HG03135 (cell line): ENCODE results near the gene SLC12A3.

Experiments
- ATAC-seq: cut with Tn5 transposase; IDR thresholded peaks from one replicate; pipeline ENCODE4 v1.9.1; 2021; ENCODE audit warnings: mild to moderate bottlenecking, moderate library complexity; ENCODE audit not compliant: unreplicated experiment

SLC12A3 gene

DNA sequence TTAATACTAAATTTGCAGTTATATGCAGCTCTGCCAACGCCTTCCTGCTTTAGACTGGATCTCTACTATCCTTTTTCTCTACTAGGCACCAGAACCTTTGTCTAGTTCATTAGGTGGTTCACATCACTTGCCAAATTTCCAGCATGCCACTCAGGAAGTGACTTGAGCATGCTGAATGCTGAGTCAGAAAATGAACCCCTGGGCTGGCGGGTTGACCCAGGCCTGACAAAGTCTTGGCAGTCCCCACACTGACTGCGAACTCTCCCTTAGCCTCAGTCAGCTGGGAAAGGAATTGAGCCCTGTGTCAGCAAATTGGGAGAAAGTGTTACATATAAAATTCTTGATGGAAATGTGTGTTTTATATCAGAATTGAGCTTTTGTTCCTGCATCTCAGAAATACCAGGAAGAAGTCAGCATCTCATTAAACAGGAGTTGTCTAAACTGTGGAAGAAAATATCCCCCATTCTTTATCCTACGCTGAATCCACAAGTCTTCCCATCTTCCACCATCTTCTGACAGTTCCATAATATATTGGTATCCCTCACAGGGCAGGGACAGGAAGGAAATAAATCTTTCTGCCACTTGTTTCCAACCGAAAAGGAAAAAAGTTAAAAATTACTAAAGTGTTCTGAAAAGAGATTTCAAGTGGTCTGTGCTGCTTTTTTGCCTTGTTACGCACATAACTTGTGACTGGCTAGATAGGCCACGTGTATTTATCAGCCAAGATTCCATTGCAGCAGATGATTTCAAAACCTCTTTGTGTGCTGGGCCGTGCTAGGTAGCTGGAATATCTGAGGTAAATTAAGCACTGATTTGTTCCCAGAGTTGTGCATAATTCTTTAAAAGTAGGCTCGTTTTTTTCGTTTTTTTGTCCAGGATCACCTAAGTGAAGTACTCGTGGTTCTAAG, 16.7 kb upstream of the SLC12A3 start:
- no peak for ATAC-seq

DNA sequence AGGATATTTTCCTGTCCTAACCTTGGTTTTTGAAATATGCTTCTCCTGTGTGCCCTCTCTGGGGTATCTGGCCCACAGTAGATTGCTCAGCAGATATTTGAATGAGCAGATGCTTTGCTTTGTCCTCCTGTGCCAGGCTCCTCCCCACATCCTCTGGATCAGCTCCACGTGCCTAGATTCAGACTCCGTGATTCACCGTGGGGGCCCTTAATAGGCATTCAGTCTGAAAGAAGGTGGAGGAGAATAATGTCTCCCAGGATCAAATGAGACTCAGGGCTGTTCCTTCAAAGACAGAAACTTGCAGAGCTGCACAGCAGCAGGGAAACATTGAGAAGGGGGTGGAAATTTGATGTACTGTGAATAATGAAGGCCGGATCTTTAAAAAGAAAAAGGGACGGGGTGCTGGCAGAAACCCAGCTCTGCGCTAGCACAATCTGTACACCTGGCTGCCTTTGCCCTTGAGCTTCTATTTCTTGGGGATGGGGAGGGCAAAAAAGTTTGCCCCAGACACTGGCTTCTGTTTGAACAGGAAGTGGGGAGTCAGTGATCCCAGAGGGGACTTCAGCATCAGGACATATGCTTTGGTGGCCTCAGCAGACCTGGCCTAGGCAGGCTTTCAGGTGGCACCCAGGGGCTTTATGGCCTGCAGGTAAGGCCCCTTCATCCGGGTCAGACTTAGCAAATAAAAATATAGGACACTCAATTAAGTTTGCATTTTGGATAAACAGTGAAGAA, 15.9 kb upstream of the SLC12A3 start:
- ATAC-seq: no peak

GRCh38 chr16:56849690-56850680, 15.0 kb upstream of the SLC12A3 start:
- no peak for ATAC-seq

DNA sequence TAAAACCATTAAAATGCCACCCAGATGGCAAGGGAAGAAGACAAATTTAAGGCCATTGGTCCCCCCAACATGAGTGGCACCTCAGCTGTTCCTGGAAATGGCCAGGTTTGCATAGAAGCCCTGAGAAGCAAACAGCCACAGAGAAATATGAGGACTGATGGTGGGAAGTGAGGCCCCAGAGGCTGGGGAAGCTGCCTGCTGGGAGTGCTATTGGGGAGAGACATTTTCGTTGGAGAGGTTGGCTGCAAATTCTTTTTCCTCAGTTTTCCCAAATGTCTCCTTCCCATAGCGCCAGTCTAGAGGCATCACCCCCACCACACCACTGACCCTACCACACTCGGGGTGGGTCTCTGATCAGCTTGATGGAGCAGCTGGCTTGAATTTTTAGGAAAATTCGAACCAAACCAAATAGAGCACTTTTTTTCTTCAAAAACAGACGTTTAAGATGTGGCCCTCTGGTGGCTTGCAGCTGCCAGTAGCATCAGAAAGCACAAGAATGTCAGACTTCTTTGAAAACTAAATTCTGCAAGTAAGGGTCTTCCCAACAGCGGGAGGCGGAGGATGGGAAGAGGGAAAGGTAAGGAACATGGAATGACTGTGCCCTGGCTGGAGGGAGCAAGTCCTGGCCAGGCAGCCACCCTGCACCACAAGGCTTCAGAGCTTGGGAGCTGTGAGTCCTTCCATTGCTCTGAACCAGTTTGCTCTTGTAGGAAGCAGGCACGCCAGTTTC, 13.2 kb upstream of the SLC12A3 start:
- no peak for ATAC-seq

DNA sequence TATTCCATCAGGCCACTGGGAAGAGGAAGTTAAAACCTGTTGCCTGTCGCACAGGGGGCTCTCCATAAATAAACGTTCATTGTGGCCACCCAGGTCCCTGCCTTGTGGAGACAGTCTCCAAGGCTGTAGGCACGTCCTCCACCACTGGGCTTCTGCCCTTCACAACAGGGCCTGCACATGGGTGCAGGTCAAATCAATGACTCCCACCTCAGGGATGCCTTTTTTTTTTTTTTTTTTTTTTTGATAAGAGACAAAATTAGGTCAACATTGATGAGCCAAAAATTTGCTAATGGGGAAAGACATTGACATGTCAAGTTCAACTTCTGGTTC, 12.6 kb upstream of the SLC12A3 start:
- ATAC-seq: no peak

DNA sequence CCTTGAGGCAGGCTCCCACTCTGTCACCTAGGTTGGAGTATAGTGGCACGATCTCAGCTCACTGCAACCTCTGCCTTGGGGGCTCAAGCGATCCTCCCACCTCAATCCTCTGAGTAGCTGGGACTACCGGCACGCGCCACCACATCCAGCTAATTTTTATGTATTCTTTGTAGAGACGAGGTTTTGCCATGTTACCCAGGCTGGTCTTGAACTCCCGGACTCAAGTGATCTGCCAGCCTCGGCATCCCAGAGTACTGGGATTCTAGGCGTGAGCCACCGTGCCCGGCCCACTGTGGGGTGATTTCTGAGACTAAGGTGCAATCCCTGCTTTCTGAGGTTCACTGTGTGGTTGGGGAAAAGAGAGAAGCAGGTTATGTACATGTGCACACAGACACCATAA, 12.0 kb upstream of the SLC12A3 start:
- no peak for ATAC-seq

- no peak for ATAC-seq
These were observed 9.8 kb upstream of the SLC12A3 start for GRCh38 chr16:56855201-56855600.

DNA sequence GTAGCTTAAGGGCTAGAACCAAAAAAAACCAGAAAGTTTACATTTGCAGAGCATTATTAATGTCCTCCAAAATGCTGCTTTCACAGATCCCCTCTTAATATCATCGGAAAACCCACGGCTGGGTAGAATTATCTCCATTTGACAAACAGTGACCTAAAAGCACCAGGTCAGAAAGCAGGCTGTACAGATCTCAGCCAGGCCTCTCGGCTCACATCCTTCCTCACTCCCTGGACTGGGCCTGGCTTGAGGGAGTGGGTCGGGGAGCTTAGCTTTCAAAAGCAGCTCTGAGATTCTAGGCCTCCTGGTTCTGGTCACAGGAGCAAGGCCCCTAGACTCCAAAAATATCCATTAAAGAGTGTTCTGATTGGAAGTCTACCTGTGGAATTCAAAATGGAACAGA, 9.1 kb upstream of the SLC12A3 start:
- ATAC-seq: no peak

GRCh38 chr16:56856876-56857447, 8.0 kb upstream of the SLC12A3 start:
- no peak for ATAC-seq

DNA sequence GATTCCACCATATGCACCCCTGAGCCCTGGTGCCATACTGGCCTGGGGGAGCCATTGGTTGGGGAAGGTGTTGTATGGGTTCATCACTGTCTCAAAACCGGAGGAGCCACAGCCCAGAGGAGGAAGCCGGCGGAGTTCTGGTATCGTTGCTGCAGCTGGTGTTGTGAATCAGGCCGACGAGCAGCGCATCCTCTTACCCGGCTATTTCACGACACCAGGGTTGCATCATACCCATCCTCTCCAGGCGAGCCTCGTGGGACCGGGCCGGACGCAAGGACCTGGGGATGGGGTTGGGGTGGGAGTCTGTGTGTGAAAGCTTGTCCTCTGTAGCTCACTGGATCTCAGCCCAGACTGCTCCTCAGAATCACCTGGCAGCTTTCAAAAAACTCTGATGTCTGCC, 6.6 kb upstream of the SLC12A3 start:
- ATAC-seq: no peak

DNA sequence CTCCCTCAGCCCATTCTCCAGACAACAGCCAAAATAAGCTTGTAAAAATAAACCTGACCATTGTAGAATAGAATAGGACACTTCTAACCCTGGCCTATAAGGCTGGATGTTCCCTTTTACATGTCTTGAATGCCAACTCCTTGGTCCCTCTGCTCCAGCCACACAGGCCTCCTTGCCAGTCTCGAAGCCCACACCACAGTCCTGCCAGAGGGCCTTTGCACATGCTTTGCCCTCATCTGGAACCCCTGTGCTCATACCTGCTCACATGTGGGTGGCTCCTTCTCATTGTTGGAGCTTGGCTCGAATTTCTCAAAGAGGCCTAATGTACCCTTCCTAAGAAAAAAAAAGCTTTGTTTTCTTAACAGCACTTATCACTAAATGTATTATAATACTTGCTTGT, 5.4 kb upstream of the SLC12A3 start:
- no peak for ATAC-seq

DNA sequence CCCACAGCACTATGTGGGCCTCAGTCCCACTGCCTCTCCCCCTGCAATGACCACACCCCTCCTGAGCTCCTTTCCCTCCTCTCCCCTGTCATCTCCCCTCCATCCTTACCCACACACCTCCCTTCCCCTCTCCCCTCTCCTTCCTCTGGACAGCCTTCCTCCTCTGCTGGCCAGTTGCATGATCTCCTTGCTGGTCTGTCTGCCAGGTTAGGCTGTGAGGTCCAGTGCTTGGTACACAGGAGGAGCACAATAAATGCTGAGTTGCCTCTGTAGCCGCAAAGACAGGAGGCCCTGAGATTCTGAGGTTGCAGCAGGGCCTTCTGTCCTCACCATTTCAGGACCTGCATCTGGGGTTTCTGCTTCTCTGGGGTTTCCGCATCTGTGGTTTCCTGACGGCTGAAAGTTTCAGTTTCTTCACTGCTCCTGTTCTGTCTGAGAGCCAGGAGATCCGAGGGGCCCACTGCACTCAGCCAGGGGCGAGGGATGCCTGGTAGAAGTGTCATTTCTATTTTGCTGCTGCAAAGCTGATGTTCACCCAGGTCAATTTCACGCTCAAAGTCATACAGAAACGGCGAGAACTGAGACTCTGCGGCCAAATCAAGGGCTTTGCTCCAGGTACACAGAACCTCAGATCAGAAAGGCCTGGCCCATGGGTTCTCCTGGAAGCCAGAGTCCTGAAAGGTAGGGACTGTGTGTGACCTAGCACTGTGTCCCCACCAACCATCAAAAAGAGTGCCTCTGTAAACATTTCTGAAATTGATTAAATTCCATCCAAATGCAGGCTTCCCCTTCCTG, 4.6 kb upstream of the SLC12A3 start:
- no peak for ATAC-seq

DNA sequence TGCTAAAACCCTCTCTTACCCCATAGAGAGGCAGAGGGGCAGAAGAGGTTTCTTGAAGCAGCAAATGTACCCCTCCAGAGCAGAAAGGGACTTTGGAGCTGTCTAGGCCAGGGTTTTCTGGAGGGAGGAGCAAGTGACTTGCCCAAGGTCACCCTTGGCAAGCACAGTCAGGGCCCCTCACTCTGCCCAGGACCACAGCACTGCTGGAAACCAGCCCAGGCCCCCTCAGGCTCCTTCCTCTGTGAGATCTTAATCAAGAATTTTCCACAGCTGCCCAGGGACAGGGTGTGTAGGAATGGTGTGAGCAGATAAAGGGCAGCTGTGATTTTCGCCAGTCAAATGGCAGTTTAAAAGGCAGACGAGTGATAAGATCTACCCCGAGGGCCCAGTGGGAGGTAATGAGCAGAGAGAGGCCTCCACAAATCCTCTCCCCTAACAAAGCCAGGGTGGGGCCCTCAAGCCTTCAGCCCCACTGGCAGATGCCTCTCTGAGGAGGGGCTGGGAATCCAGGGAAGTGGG, 3.9 kb upstream of the SLC12A3 start:
- ATAC-seq: no peak

GRCh38 chr16:56861756-56862155, 3.3 kb upstream of the SLC12A3 start:
- ATAC-seq: no peak

GRCh38 chr16:56862776-56863175, 2.2 kb upstream of the SLC12A3 start:
- no peak for ATAC-seq

- no peak for ATAC-seq
These were observed 521 bp downstream of the SLC12A3 start for GRCh38 chr16:56865394-56866062.

DNA sequence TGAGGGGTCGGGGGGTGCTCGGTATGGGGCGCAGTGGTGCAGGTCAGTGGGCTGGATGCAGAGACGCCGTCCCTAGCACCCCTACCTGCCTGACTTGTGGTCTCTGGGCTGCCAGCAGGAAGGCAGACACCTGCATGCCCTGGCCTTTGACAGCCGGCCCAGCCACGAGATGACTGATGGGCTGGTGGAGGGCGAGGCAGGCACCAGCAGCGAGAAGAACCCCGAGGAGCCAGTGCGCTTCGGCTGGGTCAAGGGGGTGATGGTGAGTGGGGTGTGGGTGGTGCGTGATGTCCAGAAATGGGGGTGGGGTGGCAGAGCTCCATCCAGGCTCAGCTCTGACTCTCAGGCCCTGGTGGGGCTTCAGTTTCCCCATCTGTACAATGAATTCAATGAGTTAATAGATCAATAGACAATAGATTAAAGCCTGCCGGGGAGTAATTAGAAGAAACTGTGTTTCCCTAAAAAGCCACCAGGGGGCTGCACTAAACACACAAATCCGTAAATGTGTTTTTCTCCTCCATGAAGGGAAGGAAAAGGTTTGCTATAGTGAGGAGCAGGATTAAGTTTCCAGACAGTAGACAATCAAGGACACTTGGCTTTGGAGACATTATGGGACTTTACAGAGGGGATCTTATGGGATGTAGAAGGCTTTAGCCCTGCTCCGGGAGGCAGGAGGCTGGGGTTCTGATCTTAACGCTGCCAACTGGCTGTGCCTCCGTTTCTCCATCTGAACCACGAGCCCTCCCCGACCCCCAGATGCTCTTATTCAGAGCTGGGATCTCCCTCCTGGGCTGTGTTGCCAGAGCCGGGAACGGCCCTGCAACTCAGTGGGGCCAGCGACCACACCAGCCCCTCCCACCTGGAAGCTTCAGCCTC, 2.2 kb downstream of the SLC12A3 start:
- ATAC-seq: no peak

DNA sequence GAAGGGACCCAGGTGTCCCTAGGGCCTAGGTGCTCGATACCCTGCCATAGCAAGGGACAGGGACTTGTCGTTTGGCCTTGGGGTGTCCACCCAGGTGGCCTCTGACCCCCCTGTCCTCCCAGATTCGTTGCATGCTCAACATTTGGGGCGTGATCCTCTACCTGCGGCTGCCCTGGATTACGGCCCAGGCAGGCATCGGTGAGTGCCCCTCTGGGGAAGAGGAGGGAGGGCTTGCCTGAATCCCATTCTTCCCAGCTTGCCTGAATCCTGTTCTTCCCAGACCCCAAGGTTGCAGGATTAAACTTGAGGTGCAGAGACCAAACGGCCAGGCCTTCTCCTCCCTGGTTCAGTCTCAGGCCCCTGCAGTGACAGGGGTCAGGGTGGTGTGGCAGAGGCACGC, 3.2 kb downstream of the SLC12A3 start:
- no peak for ATAC-seq
